Colonic mucosa (tissue), 4 donors: Measurements from ENCODE around the gene TRABD2A. TPM values are rescaled to one million over a fixed set of nuclear protein-coding genes. Genes with fewer than 3 reads are reported as not detected.

Source experiments
- DNase-seq: peaks from one replicate; pipeline ENCODE4 v3.0.0-alpha.2; 2020
- H3K27ac ChIP-seq: fragments of 200-600 bp; one replicate; pipeline ENCODE4 v1.8.0; 2021
- H3K27me3 ChIP-seq: fragments of 200-600 bp; one replicate; pipeline ENCODE4 v1.8.0; 2021
- H3K36me3 ChIP-seq: fragments of 200-600 bp; one replicate; pipeline ENCODE4 v1.8.0; 2021
- H3K4me1 ChIP-seq: fragments of 200-600 bp; one replicate; pipeline ENCODE4 v1.8.0; 2021; ENCODE audit warnings: mild to moderate bottlenecking
- H3K4me3 ChIP-seq: fragments of 200-600 bp; one replicate; pipeline ENCODE4 v1.8.0; 2021
- H3K9ac ChIP-seq, 2 donors: one replicate each; pipeline ENCODE4 v1.7.0; 2013; ENCODE audit warnings: control low read depth in 2 of 2, low read depth in 2 of 2, low read length in 2 of 2
- H3K9me3 ChIP-seq: fragments of 200-600 bp; one replicate; pipeline ENCODE4 v1.8.0; 2021
- CTCF ChIP-seq: fragments of 200-600 bp; IDR thresholded peaks from one replicate; pipeline ENCODE4 v1.8.0; 2022; ENCODE audit warnings: antibody characterized with exemption, mild to moderate bottlenecking
- intact Hi-C: fragments of 100-400 bp; cut with DNase I; formaldehyde crosslinking; loops from one replicate; pipeline ENCODE4 v1.14.1; 2022
- total RNA-seq, 2 donors: library from RNA; stranded (reverse); fragmentation: NEBNext Ultra II Directional in 1 of 2; extraction: Animal tissue kit (Norgen Biotek cat#: 25700) in 1 of 2; gene quantifications; one replicate each; pipeline ENCODE4 v1.2.1, GENCODE V29; 2021
- donor health status: healthy.
- donor health status: DM: no; HTN: no; CAD: no.
- donor health status: DM: no; HTN: no; CAD: no.

TRABD2A gene
- total RNA-seq, 2 donors from 2014 or later, result 88.1 to 158 TPM

DNA sequence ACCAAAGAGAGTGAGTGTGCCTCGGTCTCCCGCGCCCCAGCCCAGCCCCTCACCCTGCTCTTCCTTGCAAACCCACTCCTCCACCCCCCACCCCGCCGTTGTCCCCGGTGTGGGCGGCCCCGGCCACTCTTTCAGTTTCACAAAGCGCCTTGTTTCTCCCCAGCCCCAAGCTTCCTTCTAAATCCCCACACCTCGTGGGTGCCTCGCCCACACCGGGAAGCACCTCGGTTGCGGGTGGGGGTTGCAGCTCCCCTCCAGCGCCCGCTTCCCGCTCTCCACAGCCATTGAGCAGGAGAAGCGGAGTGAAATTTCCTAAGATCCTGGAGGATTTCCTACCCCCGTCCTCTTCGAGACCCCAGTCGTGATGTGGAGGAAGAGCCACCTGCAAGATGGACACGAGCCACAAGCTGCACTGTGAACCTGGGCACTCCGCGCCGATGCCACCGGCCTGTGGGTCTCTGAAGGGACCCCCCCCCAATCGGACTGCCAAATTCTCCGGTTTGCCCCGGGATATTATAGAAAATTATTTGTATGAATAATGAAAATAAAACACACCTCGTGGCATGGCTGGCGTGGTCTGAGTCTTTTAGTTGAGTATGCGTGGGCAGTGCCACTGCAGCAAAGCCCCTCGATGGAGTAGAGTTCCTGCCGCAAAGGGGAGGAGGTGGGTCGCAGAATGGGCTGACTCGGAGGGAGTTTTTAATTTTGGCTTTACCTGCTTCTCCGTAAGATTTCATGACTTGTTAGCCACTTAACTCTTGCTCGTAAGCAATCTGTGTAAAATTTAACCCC lies 25.4 kb upstream of the TRABD2A start:
- Histone ChIP-seq H3K4me1 (no peaks in the 10 kb centered on the region), H3K9me3 (no peaks in the 10 kb centered on the region), H3K36me3 (no peaks in the 10 kb centered on the region), H3K27ac (peak overlapping the region; percentile 99), H3K4me3 (peak overlapping the region; percentile 72), H3K27me3 (no peaks in the 10 kb centered on the region), H3K9ac (peak overlapping the region; percentile 98 to 99)
- intact Hi-C loops, result no loop called here
- peak; percentile 60 for DNase-seq
- no peak for TF ChIP-seq CTCF

DNA sequence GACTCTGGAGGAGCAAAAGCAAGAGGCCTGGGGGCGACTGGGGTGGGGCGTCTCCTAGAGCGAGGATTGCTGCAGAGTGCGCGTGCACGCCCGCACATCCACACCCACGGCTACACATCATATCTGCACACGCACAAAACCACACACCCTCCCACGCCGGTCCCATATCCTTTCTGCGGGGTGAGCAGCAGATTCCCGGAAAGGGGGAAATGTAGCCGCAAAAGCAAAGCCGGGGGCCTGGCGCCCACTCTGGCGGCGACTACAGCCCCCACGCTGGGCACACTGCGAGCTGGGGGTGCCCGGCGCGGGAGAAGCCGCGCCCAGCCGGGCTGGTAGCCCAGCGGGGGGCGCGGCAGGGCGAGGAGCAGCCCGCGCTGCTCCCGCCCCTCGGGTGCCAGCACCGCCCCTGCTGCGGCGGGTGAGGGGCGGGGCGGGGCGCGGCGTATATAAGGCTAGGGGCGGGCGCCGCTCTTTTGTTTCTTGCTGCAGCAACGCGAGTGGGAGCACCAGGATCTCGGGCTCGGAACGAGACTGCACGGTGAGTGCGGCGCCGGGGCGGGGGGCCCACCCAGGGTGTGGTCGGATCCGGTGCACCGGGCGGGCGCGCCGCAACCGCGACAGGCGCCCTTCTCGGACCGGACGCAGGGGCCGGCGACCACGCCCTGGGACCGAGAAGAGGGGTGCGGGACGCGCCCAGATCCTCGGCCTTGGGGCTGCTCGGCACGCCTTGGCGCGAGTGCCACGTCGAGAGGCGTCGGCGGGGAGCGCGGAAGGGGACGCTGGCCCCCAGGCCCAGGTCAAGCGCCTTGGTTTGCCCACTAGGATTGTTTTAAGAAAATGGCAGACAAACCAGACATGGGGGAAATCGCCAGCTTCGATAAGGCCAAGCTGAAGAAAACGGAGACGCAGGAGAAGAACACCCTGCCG lies 24.6 kb upstream of the TRABD2A start, which contains the start of gene TMSB10:
TSS of gene TMSB10 (plus strand) at position 476 of the 927 bp plus-strand sequence.
- Histone ChIP-seq H3K27me3 (no peaks in the 10 kb centered on the region), H3K36me3 (no peaks in the 10 kb centered on the region), H3K4me3 (peak within 1 kb of the TSS; percentile 72), H3K4me1 (no peaks in the 10 kb centered on the region), H3K9me3 (no peaks in the 10 kb centered on the region), H3K27ac (peak within 1 kb of the TSS; percentile 99), H3K9ac (peak within 1 kb of the TSS; percentile 98 to 99)
- TF ChIP-seq CTCF, result no peak
- intact Hi-C loops, result no loop called here
- DNase-seq, result peak; percentile 93

DNA sequence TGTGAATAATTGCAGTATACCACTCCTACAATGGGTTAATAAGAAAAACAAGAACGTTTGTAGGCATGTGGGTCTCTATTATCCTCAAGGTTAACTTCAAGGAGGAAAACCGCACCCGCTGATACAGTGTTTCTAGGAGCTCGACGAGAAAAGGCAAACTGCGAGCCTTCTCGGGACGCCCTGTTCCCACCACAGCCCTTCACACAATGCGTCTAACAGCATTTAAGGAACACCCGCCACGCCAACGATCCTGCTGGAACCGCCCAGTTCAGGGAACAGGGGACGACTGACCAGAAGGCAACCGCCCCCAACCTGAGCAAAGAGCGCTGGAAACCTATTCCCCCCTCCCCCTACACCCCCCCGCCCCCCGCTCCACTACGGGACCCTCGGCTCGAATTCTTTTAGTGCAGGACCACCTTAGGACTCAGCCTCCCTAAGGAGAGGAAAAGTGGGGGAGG lies 23.9 kb upstream of the TRABD2A start:
- intact Hi-C loops, result no loop called here
- H3K9me3 ChIP-seq, result no peaks in the 10 kb centered on the region
- H3K4me1 ChIP-seq, result no peaks in the 10 kb centered on the region
- DNase-seq, result peak; percentile 88
- H3K27ac ChIP-seq, result peak overlapping the region; percentile 99
- H3K27me3 ChIP-seq, result no peaks in the 10 kb centered on the region
- TF ChIP-seq CTCF, result no peak
- no peaks in the 10 kb centered on the region for H3K36me3 ChIP-seq
- H3K4me3 ChIP-seq, result peak overlapping the region; percentile 72
- H3K9ac ChIP-seq, result peak overlapping the region; percentile 86 to 94

DNA sequence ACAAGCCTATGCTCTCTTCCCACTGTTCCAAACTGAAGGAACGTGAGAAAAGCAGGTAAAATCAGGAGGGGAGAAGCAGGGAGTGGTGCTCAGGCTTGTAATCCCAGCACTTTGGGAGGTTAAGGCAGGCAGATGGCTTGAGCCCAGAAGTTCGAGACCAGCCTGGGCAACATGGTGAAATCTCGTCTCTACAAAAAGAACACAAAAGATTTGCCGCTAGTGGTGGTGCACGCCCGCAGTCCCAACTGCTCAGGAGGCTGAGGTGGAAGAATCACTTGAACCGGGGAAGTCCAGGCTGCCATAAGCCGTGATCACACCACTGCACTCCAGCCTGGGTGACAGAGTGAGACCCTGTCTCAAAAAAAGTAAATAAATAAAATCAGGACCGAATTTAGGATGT lies 23.3 kb upstream of the TRABD2A start:
- no peaks in the 10 kb centered on the region for H3K9me3 ChIP-seq
- H3K27me3 ChIP-seq, result no peaks in the 10 kb centered on the region
- H3K9ac ChIP-seq, result peak overlapping the region in 1 of 2 donors; percentile 94
- intact Hi-C loops, result no loop called here
- no peaks in the 10 kb centered on the region for H3K36me3 ChIP-seq
- no peak for DNase-seq
- peak overlapping the region; percentile 99 for H3K27ac ChIP-seq
- no peak for TF ChIP-seq CTCF
- no peaks in the 10 kb centered on the region for H3K4me1 ChIP-seq
- H3K4me3 ChIP-seq, result no peak overlapping the region

GRCh38 chr2:84902526-84902925 lies 21.6 kb upstream of the TRABD2A start:
- H3K4me3 ChIP-seq, result no peak overlapping the region
- intact Hi-C loops, result no loop called here
- no peak overlapping the region for H3K9ac ChIP-seq
- no peaks in the 10 kb centered on the region for H3K36me3 ChIP-seq
- peak; percentile 12 for DNase-seq
- no peak for TF ChIP-seq CTCF
- no peaks in the 10 kb centered on the region for H3K27me3 ChIP-seq
- no peak overlapping the region for H3K27ac ChIP-seq
- no peaks in the 10 kb centered on the region for H3K4me1 ChIP-seq
- no peaks in the 10 kb centered on the region for H3K9me3 ChIP-seq
